Measurements from ENCODE around the gene ALOX5AP. TPM values are rescaled to one million over a fixed set of nuclear protein-coding genes. Genes with fewer than 3 reads are reported as not detected.

Gene ALOX5AP
- total and polyA plus RNA-seq, 9 of the 15 experiments (the other 6 are each of a cell fraction or from before 2014, with no cell fraction given) = 0.31 TPM; not detected in 8

- TF ChIP-seq ZNF785 (CRISPR knock-in tag; IDR thresholded peaks at IDR 0.05) (no peak), SMARCE1 (IDR thresholded peaks at IDR 0.05) (no peak), CEBPB (tag; IDR thresholded peaks at IDR 0.05) (no peak), ZNF318 (IDR thresholded peaks at IDR 0.05; ENCODE audit: borderline replicate concordance in 1 of 2, low read depth in 1 of 2) (no peak), MXD1 (CRISPR knock-in tag; IDR thresholded peaks at IDR 0.05; ENCODE audit: borderline replicate concordance, poor library complexity, severe bottlenecking) (no peak)
Measured at GRCh38 chr13:30800107-30800506, 64.8 kb downstream of the ALOX5AP start (continued).

All from K562 (cell line).